ENCODE results near the gene HOOK2. TPM values are rescaled to one million over a fixed set of nuclear protein-coding genes. Genes with fewer than 3 reads are reported as not detected.
"Not testable (repeated sequence)": the region's sequence is repeated elsewhere in the genome, so short reads cannot be mapped to it uniquely, and the experiment has no call there.

HOOK2 gene, protein sequence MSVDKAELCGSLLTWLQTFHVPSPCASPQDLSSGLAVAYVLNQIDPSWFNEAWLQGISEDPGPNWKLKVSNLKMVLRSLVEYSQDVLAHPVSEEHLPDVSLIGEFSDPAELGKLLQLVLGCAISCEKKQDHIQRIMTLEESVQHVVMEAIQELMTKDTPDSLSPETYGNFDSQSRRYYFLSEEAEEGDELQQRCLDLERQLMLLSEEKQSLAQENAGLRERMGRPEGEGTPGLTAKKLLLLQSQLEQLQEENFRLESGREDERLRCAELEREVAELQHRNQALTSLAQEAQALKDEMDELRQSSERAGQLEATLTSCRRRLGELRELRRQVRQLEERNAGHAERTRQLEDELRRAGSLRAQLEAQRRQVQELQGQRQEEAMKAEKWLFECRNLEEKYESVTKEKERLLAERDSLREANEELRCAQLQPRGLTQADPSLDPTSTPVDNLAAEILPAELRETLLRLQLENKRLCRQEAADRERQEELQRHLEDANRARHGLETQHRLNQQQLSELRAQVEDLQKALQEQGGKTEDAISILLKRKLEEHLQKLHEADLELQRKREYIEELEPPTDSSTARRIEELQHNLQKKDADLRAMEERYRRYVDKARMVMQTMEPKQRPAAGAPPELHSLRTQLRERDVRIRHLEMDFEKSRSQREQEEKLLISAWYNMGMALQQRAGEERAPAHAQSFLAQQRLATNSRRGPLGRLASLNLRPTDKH
- polyA plus RNA-seq (2011; rRNA removed): 5.5 and 6.4 TPM in 2 replicates
- 4.7 and 5.7 TPM in 2 replicates for polyA minus RNA-seq (2011; rRNA and poly(A)+ RNA removed)

DNA sequence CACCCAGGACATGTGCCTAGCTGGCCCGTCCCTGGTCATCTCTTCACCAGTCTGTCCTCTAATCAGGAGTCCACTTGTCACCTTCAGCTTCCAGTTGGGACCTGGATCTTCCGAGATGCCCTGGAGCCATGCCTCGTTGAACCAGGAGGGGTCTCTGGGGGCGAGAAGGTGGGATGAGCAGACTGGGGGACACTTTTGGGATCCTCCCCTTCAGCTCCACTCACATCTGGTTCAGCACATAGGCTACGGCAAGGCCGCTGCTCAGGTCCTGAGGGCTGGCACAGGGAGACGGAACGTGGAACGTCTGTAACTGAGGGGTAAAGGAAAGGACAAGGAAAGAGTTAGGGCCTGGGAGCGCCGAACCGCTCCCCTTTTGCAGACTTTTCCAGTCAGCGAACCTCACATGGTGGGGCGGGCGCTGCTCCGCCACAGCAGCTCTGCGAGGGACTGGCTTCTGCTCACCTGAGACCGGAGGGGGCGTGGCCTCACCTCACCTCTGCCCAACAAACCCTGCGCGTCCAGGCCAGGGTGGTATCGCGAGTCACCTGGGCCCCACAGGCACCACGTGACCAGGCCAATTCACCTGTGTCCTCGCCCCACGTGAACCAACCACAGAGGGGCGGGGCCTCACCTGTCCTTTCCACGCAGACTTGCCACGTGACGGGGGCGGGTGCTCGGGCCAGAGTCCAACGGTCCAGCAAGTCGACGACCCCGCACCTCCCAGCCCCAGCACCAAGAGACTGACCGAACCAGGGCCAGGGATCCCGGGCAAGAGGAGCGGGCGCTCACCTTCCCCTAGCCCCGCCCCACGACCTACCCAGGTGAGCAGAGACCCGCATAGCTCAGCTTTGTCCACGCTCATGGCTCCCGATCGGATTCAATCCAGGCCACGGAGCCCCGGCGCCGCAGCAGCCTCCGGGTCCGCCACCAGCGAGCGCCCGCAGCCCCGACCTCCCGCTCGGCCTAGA, at the start of gene HOOK2:
Gene HOOK2 (minus strand): TSS at position 965 of the 968 bp plus-strand sequence. CDS start 103 bp downstream, at position 862.
- DNase-seq (ENCODE audit: low read depth, low spot score): no peak
- no peaks in the 10 kb centered on the region for H3K27me3 ChIP-seq (ENCODE audit: control insufficient read depth, insufficient read depth, low read length)
- peak within 1 kb of the TSS; percentile 84 for H3K4me3 ChIP-seq (ENCODE audit: low read depth, low read length)
- ChIA-PET CTCF (interaction anchor here (0.9 to 7.5 kb wide), 4 partner anchors 10 to 22 kb away, joined by 4 to 92 read pairs (median 31); no protein-coding TSS in a partner anchor), POLR2A (interaction anchor here (0.7 to 3.0 kb wide), 3 partner anchors 17 to 37 kb away, joined by 3 to 17 read pairs (median 7); partner anchors contain the start of gene JUNB)
- H3K9me3 ChIP-seq (ENCODE audit: control insufficient read depth, insufficient read depth, low read length): peaks cover 3% of the 10 kb centered on the region; the same call in 1 of the 2 replicates
- TF ChIP-seq, protein P1, sequence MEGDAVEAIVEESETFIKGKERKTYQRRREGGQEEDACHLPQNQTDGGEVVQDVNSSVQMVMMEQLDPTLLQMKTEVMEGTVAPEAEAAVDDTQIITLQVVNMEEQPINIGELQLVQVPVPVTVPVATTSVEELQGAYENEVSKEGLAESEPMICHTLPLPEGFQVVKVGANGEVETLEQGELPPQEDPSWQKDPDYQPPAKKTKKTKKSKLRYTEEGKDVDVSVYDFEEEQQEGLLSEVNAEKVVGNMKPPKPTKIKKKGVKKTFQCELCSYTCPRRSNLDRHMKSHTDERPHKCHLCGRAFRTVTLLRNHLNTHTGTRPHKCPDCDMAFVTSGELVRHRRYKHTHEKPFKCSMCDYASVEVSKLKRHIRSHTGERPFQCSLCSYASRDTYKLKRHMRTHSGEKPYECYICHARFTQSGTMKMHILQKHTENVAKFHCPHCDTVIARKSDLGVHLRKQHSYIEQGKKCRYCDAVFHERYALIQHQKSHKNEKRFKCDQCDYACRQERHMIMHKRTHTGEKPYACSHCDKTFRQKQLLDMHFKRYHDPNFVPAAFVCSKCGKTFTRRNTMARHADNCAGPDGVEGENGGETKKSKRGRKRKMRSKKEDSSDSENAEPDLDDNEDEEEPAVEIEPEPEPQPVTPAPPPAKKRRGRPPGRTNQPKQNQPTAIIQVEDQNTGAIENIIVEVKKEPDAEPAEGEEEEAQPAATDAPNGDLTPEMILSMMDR (IDR thresholded peaks at IDR 0.05; ENCODE audit: low read depth, low read length): no peak
- no peak within 1 kb of the TSS for H3K27ac ChIP-seq (ENCODE audit: low read depth, low read length)

DNA sequence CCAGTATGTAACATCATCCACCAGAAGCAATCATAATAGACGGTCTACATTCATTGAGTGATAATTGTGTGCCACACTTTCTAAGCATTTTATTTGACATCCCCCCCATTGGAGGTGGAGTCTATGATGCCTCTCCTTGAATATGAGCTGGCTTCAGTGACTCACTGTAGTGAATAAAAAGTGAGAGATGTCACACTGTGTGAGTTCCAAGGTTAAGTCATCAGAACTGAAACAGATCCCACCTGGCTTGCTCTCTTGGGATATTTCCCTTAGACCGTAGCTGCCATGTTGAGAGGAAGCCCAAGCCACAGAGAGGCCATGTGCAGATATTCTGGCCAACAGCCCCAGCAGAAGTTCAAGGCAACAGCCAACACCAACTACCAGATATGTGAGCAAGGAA, 46.4 kb upstream of the HOOK2 start:
- H3K27ac ChIP-seq (ENCODE audit: low read depth, low read length): no peak overlapping the region
- TF ChIP-seq, protein P1 (IDR thresholded peaks at IDR 0.05; ENCODE audit: low read depth, low read length): no peak
- H3K4me3 ChIP-seq (ENCODE audit: low read depth, low read length): no peak overlapping the region
- POLR2A ChIA-PET: interaction anchor here (0.6 kb wide), 1 partner anchor 121 kb away, joined by 10 read pairs; no protein-coding TSS in a partner anchor
- no peaks in the 10 kb centered on the region; the same call in 1 of the 2 replicates for H3K9me3 ChIP-seq (ENCODE audit: control insufficient read depth, insufficient read depth, low read length)
- no peak for DNase-seq (ENCODE audit: low read depth, low spot score)
- CTCF ChIA-PET: interaction anchor here (0.7 kb wide), 2 partner anchors 26 to 55 kb away, joined by 3 read pairs; no protein-coding TSS in a partner anchor
- peaks cover 3% of the 10 kb centered on the region for H3K27me3 ChIP-seq (ENCODE audit: control insufficient read depth, insufficient read depth, low read length)

DNA sequence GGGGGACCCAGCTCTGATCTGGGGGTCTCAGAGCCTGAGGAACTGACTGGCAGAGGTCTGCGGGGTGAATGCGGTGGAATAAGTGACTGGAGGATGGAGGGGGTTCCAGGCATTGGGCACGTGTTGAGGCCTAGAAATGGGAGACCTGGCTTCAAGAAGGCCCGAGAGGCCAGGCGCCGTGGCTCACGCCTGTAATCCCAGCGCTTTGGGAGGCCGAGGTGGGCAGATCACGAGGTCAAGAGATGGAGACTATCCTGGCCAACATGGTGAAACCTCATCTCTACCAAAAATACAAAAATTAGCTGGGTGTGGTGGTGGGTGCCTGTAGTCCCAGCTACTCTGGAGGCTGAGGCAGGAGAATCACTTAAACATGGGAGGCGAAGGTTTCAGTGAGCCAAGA, 42.5 kb upstream of the HOOK2 start:
- not testable (repeated sequence) for H3K27ac ChIP-seq (ENCODE audit: low read depth, low read length); H3K4me3 ChIP-seq (ENCODE audit: low read depth, low read length); H3K27me3 ChIP-seq (ENCODE audit: control insufficient read depth, insufficient read depth, low read length); H3K9me3 ChIP-seq (ENCODE audit: control insufficient read depth, insufficient read depth, low read length); DNase-seq (ENCODE audit: low read depth, low spot score)
- POLR2A ChIA-PET: interaction anchor here (0.7 kb wide), 1 partner anchor 121 kb away, joined by 6 read pairs; the partner anchor contains the start of gene FBXW9
- CTCF ChIA-PET: interaction anchor here (0.7 kb wide), 2 partner anchors 24 to 57 kb away, joined by 3 to 4 read pairs; no protein-coding TSS in a partner anchor

DNA sequence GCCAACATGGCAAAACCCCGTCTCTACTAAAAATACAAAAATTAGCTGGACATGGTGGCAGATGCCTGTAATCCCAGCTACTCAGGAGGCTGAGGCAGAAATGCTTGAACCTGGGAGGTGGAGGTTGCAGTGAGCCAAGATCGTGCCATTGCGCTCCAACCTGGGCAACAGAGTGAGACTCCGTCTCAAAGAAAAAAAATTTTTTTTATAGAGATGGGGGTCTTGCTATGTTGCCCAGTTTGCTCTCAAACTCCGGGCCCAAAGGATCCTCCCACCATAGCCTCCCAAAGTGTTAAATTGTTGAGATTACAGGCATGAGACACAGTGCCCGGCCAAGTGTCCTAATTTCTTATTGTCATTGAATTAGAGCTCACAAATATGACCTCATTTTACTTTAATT, 41.8 kb upstream of the HOOK2 start:
- DNase-seq (ENCODE audit: low read depth, low spot score); H3K4me3 ChIP-seq (ENCODE audit: low read depth, low read length); H3K27me3 ChIP-seq (ENCODE audit: control insufficient read depth, insufficient read depth, low read length); POLR2A ChIA-PET; H3K9me3 ChIP-seq (ENCODE audit: control insufficient read depth, insufficient read depth, low read length); H3K27ac ChIP-seq (ENCODE audit: low read depth, low read length); CTCF ChIA-PET: not testable (repeated sequence)

DNA sequence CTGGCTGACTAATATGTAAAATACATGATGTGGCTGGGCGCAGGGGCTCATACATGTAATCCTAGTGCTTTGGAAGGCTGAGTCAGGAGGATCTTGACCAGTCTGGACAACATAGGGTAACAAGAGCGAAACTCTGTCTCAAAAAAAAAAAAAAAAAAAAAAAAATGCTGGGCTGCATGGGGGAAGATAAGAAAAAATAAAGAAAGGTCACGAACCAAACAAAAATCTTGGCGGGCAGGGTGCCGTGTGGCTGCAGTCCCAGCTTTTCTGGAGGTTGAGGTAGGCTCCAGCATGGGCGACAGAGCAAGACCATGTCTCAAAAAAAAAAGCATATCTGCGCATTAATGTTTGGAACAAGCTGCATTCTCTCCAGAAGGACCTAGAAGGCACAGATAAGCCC, 39.7 kb upstream of the HOOK2 start:
- DNase-seq (ENCODE audit: low read depth, low spot score): no peak

More for the DNA sequence above, 39.7 kb upstream of the HOOK2 start:
- ChIA-PET POLR2A (no interaction called here), CTCF (interaction anchor here (0.8 kb wide), 1 partner anchor 49 kb away, joined by 3 read pairs; no protein-coding TSS in a partner anchor)
- Histone ChIP-seq H3K27me3 (ENCODE audit: control insufficient read depth, insufficient read depth, low read length) (no peaks in the 10 kb centered on the region), H3K4me3 (ENCODE audit: low read depth, low read length) (no peak overlapping the region), H3K9me3 (ENCODE audit: control insufficient read depth, insufficient read depth, low read length) (no peaks in the 10 kb centered on the region), H3K27ac (ENCODE audit: low read depth, low read length) (no peak overlapping the region)
- TF ChIP-seq, protein P1 (IDR thresholded peaks at IDR 0.05; ENCODE audit: low read depth, low read length): no peak
